ENCODE results near the gene AMZ2. TPM values are rescaled to one million over a fixed set of nuclear protein-coding genes. Genes with fewer than 3 reads are reported as not detected.

Gene AMZ2
- total RNA-seq, 1 donor from 2014 or later, result 55.4 TPM

- no peak overlapping the region for H3K4me3 Mint-ChIP-seq
- ChIA-PET CTCF (interaction anchor here (0.8 kb wide), 1 partner anchor 128 kb away, joined by 3 read pairs; no protein-coding TSS in a partner anchor), POLR2A (interaction anchor here (0.6 kb wide), 1 partner anchor 84 kb away, joined by 3 read pairs; no protein-coding TSS in a partner anchor)
- intact Hi-C loops (cut with micrococcal nuclease), result no loop called here
- TF ChIP-seq CTCF (IDR thresholded peaks at IDR 0.05), result no peak
- H3K4me1 Mint-ChIP-seq, result no peaks in the 10 kb centered on the region
- H3K36me3 Mint-ChIP-seq (ENCODE audit: low read depth), result peaks cover 14% of the 10 kb centered on the region
- DNase-seq, result no peak
- H3K27ac Mint-ChIP-seq, result no peak overlapping the region
- no peaks in the 10 kb centered on the region for H3K9me3 Mint-ChIP-seq
- ATAC-seq (ENCODE audit: low read depth), result no peak
- H3K27me3 Mint-ChIP-seq, result no peaks in the 10 kb centered on the region
Measured at GRCh38 chr17:68305142-68305541, 57.3 kb downstream of the AMZ2 start.

Other genes with a start within 250 kb of the AMZ2 start
- gene KPNA2, start 212.3 kb upstream of the AMZ2 start, total RNA-seq, result 49.5 and 49.9 TPM in 2 replicates
- gene SLC16A6, start 43.1 kb downstream of the AMZ2 start, total RNA-seq, result 10.2 and 11.0 TPM in 2 replicates
- 15.5 and 19.6 TPM in 2 replicates for gene ARSG, start 43.5 kb downstream of the AMZ2 start, total RNA-seq
- 9.8 and 11.2 TPM in 2 replicates for gene WIPI1, start 209.5 kb downstream of the AMZ2 start, total RNA-seq